HG03460 (cell line): ENCODE data around the gene CACNA2D2.
"Not testable (repeated sequence)": the region's sequence is repeated elsewhere in the genome, so short reads cannot be mapped to it uniquely, and the experiment has no call there.

ENCODE experiments used
- ATAC-seq: cut with Tn5 transposase; IDR thresholded peaks from one replicate; pipeline ENCODE4 v1.9.1; 2021; ENCODE audit not compliant: unreplicated experiment

Gene CACNA2D2

DNA sequence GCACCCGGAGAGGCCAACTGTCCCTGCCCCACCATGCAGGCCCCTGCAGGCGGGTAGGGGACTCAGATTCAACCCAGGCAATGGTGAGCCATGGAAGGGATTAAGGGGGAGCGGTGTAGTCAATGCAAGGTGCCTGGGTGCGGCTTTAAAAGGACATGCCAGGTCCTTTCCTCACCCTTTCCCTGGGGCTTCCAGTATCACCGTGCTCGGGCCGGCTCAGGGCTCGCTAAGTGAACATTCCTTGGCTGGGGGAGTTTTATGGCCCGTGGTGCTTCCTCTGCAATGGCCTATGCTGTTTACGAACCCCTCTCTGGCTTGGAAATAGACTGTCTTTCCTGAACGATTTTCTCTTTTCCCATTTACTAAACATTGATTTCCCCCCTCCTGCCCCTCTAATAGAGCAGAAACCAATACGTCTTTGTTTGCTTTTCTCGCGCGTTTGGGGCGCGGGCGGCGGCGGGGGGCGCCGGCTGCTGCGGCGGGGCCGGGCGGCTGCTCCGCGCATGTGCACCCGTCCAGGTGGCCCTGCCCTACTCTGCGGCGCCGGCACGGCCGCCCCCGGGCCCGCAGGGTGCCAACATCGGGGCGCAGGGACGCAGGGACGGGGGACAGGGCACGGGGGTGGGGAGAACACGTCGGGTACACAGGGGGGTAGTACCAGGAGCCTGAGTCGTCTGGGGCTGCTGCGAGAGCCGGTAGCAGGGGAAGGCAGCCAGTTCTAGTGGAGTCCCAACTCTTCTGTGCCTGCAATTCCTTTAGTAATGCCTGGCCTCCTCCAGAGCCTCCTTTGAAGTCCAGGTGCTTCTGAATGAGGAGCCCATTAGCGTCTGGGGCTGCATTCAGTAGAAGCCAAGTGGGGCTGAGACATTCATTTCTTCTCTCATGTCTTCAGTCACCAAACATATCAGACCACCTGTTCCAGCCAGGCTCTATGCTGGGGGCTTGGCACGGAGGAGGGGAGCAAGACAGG, 26.9 kb upstream of the CACNA2D2 start:
- no peak for ATAC-seq

DNA sequence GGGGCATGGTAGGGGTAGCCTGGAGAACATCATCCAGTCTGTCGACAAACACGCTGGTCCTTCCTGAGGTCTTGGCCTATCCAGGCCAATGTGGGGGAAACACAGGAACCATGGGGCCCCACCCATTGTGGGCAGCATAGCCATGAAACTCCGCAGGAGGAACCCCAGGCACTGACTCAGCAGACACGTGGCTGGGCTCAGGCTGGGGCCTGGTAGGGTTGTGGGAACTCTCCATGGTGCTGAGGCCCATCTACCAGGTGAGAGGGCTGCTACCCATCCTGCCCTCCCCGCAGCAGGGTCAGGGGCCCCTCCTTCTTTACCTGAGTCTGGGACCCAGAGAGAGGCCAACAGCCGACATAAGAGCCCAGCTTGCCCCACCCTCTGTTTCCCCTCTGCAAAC, 22.6 kb upstream of the CACNA2D2 start:
- ATAC-seq: no peak

DNA sequence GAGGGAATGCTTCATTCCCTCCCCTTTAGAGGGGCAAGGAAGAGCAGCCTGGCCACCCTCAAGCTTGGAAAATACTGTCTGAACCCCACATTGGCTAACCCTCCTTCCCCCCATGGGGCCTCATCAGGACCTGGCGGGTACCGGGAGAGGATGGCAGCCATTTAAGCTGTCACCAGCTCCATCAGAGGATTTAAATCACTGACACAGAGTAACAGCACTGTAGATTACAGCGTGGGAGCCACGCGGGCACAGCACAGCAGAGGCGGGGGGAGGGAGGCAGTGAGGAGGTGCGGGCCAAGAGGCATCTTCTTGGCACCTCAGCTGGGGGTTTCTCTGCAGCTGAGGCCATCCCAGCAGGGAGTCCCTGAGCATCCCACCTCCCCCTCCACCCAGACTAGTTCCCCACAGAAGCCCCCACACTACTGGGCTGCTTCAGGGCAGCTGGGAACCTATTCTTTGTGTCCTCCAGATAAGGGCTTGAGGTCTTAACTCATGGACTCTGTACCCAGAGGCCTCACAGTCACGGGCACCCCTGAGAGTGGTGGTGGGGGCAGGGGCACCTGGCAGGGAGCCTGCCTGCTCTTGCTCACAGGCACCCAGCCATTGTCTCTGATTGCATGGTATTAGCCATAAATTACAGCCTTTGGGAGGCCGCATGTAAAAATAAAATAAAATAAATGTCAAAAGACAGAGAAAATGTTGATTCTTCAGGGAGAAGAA, 21.9 kb upstream of the CACNA2D2 start:
- no peak for ATAC-seq

DNA sequence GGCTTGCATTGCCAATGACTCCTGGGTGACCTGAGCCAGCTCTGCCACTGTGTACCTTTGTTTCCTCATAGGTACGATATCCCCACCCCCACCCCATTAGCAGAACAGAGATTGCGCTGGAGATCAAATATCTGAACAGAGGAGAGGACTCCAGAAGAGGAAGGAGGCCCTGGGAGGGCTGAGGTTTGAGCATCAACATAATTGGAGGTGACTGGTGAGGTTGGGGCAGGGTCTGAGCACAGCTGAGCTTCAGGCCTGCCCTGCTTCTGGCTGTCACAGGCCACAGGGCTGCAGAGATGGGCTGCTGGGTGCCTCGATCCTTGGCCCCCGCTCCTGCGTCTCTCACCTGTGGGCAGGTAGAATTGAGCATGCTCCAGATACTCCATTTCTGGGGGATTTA, 21.3 kb upstream of the CACNA2D2 start:
- no peak for ATAC-seq

DNA sequence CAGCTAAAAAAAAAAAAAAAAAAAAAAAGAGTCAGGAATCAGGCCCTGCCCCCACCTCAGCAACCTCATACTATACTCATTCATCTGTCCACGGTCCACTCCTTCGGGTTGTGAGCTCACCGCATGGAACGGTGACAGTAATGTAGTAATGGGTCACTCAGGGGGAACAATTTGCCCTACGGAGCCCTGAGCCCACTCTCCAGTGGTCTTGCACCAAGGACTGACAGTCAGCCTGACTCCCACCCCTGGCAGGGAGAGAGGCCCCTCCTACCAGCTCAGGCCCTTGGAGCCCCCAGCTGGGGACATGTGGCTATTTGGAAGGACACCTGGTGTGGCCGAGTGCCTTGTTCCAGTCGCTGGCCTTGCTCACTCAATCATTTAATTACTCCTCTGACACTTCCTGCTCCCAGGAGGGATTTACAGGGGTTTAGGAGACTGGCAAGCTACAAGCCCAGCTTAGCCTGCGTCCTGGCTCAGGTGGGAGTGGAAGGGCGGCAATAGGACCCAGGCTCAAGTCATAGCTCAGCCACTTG, 19.9 kb upstream of the CACNA2D2 start:
- no peak for ATAC-seq

DNA sequence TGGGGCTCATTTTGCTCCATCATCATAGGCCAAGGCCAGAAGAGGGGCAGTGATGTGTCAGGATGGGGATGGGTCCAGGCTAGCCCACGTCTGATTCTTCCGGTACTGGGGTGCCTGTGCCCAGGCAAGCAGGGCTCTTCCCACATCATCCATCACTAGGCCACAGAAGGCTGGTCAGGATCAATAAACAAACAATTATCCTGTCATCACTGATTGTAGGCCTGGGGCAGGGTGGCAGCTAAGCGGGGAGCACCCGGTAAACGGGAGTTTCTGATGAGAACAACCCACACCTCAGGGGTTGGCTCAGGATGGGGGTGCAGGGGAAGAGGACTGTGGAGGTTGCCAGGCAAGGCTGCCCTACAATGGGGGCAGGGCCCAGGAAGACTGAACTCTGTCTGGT, 18.1 kb upstream of the CACNA2D2 start:
- no peak for ATAC-seq

DNA sequence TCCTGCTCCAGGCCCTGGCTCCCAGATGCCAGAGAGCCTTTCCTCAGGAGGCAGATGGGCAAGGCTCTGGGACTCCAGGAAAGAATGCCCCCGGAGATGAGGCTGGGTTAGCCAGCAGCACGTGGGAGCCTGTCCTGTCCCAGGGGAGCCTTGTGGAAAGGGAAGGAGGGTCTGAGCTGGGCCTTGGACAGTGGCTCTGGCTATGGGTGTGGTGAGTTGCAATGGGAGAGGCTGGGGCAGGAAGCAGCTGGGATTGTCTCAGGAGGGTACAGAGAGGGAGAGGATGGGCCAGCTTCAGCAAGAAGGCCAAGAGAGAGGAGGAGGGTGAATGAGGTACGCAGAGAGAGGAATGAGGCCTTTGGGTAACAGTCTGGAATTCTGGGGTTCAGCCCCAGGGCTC, 17.4 kb upstream of the CACNA2D2 start:
- no peak for ATAC-seq

DNA sequence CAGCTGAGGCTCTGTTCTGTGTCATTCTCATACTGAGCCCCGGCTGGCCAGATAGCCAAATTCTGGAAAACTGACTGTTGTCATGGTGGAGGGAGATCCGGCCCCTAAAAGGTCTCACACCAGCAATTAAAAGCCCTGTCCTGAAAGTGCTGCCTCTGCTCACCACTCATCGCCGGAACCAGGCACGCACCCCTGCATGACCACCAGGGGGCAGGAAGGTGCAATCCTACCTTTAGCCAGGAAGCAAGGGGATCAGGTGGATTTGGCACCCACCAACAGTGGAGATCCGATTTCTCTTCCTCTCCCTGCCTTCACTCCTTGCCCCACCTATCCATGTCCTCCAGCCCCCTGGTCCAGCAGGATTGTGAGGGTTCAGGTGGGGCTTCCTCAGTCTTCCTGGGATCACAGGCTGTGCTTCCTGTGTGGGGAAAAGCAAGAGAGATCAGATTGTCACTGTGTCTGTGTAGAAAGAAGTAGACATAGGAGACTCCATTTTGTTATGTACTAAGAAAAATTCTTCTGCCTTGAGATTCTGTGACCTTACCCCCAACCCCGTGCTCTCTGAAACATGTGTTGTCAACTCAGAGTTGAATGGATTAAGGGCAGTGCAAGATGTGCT, 16.1 kb upstream of the CACNA2D2 start:
- no peak for ATAC-seq

DNA sequence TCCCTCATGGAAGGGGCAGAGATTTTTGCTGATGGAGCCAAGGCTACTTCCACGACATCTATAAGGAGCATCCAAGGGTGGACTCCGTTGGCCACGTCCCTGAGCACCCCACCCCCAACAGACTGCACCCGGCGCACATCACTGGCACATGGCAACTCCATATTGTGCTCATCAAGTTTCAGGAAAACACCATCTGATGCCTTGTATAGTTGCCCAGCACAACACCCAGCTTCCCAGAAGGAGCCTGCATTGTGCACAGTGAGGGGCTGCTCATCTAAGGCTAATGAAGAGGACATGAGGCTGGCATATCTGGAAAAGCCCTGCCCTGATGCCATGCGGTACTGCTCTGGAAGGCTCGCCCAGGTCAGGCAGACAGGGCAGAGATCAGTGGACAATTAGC, 15.0 kb upstream of the CACNA2D2 start:
- ATAC-seq: no peak

DNA sequence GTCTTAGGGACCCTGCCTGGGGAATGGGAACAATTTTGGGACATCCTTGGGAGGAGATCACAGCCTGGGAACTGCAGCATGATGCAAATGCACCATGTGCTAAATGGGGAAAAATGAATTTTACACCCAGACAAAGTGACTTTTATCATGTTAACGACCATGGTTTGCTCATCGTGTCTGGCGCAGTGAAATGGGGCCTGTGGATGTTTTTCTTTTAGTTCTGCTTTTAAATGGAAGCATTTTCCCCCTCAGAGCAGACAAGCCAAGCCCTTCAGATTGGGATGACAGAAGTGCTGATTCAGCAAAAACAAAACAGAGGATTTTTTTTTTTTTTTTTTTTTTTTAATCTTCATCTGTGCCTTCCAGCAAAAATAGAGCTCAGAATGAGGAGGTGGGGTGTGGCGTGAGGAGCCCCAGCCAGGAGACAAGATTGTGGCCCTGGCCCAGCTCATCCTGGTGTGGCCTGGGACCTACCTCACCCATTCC, 14.3 kb upstream of the CACNA2D2 start:
- no peak for ATAC-seq

DNA sequence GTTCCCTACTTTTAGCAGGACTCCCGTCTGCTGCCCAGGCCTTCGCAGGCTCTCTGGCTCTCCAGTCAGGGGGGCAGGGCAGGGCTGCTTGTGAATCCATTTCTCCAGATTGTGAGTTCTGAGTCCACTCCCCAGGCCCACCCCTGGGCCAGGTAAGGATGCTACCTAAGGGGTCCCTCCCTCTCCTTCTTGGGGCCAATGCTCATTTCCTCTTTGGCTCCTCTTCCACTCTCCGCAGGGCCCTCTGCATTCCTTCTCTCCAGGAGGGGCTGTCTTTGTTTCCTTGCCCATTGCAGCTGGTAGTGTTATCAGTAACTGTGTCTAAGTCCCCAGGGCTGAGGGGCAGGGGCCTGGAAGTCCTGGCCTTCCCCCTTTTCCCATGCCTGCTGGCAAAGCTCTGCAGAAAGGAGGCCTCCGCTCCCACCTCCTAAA, 13.0 kb upstream of the CACNA2D2 start:
- ATAC-seq: no peak

DNA sequence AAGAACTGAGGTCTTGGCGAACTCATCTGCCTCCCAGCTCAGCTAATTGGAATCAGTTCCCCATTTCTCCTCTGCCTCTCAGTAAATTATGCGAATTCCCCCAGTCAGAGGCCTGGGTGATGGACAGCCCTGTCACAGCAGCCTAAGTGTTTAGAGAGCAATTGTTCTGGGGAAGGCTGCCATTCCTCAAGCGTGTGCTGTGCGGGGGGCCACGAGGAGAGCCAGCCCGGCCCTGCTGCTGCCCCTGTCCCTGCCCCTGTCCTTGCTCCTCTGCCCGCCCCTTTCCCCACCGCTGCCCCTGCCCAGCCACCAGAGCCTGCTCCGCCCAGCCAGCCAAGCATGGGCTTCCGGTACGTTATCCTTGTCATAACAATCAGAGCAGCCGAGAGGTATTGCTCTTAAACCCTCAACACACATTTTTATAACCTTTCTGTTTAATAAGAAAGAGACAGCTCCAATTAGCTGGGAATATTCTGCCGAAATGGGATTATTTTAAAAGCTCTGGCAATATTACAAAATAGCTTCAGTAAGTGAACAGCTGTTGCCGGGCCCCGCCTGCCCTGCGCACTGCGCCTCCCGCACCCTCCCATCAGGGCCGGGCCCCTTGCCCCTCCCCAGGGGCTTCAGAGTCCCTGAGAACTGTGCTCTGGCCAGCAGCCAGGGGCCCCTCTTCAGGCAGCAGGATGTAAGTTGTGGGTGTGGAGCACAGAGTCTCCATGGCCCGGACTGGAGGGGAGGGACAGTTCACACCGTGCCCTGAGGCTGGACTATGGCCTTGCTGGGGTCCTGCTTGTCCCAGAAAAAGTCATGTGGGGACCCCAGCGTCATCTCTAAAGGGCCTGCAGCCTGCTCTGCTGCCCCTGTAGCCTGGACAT, 12.4 kb upstream of the CACNA2D2 start:
- ATAC-seq: no peak

DNA sequence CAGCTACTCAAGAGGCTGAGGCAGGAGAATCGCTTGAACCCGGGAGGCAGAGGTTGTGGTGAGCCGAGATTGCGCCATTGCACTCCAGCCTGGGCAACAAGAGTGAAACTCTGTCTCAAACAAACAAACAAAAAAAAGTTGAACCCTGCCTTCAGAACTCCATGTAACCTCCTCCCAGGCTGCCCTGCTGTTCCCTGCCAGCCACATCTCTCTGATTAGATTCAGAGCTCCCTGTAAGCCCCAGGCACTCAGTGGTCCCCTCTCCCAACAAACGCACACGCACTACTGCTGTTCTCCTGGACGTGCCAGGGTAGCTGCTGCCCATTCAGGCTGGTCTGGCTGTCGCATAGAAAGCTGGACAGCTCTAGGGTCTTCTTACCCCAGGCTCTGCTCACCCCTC, 9.5 kb upstream of the CACNA2D2 start:
- not testable (repeated sequence) for ATAC-seq

DNA sequence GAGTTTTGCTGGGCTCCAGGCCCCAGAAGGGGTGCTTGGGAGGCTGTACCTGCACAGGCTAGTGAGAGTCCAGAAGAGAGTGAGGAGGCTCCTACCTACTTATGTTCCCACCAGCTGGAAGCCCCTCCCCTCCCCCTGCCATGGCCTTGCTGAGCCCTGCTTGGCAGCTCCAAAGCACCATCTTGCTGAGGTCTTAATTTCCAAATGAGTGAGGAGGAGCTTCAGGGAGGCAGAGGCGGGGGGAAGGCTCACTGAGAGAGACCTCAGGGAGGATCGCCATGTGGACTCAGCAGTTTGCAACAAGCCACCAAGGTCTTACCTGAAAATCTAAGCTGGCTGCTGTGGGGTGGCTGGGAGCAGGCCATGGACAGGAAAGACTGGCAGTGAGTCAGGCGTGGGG, 8.7 kb upstream of the CACNA2D2 start:
- no peak for ATAC-seq

DNA sequence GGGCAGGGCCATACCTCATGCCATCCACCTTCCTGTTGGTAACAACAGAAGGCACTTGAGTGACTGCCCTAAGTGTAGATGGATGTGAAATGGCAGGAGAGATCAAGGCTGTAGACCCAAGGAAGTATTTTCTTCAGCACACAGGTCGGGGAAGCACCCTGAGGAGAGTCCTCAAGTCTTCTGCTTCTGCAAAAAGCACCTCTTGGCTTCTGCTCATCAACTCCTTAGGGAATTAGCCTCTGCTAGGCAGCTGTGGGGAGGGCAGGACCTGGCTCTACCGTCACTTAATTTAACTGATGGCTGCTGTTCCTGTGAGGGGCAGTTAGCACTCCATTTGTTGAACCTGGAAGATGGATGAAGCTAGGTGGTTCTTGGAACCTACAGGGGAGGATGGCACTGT, 6.9 kb upstream of the CACNA2D2 start:
- no peak for ATAC-seq

DNA sequence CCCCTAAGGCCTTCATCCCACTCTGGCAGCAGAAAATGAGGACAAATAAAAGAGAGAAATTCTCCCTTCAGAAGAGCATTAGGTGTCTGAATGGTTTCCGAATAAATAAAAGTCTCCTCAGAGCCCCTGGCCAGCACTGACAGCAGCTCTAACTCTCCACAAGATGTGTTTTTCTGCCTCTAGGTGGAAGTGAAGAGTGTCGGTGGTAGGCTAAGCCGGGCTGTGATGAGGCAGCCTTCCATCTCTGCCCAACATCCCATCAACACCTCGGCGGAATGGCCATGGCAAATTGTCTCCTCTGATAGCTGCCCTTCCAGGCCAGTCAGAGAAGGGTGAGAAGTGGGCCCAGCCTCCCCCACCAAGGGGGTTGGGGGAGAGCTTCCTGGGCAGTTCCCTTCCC, 6.3 kb upstream of the CACNA2D2 start:
- ATAC-seq: no peak

DNA sequence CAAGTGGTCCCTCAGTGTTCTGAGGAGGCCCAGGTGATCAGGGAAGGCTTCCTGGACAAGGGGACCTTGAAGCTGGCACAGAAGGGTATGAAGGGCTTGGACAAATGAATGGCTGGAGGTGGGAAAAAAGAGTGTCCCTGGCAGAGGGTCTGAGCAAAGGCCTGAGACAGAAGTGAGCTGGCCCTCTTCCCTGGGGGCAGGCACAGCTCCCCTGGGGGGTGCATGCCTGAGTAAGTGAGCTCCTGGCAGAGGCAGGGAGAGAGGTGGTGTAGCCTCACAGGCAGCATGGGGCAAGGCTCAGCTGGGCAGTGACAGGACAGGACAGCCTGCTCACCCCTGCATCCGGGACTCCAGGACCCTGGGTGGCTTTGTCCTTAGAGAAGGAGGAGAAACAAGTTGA, 5.4 kb upstream of the CACNA2D2 start:
- ATAC-seq: no peak

DNA sequence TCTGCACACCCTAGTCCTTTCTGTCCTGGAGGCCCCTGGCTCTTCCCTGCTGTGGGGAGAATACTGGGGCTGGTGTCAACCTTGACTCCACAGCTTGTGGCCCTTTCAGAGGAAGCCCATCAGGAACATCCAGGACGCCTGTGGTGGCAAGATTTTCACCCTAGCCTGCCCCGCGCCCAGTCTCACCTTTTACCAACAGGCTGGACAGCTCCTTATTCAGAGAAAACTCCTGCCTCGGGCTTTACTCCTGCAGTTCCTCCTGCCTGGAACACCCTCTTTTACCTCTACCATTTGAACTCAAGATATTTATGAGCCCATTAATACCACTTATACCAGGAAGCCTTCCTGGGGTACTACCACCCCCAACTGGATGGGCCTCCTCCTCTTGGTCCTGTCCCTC, 2.7 kb upstream of the CACNA2D2 start:
- ATAC-seq: no peak

DNA sequence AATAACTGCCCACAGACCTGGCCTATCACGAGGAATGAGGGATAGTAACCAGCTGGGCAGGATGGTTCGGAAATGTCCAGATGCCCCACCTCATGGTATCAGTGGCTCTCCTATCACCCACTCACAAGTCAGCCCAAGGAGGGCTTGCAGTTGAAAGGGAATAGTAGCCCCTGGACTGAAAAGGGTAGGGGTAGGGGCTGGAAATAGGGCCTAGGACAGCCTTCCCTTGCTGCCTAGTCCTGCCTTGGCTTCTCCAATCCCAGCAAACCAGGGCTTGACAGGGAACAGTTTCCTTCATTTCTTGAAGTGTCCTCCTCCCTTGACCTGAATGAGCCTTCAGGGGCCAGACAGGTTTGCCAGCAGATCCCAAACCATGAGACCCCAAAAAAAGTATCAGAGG, 1.2 kb upstream of the CACNA2D2 start:
- no peak for ATAC-seq
